Mesenteric fat pad (tissue), 1 donor: ENCODE data around the gene CGNL1. TPM values are rescaled to one million over a fixed set of nuclear protein-coding genes. Genes with fewer than 3 reads are reported as not detected.

Experiments
- DNase-seq: peaks from one replicate; pipeline ENCODE4 v3.0.0-alpha.2; 2020; ENCODE audit warnings: low spot score
- total RNA-seq: library from RNA; stranded (reverse); fragmentation: NEBNext Ultra II Directional; extraction: Animal tissue kit (Norgen Biotek cat#: 25700); gene quantifications from one replicate; pipeline ENCODE4 v1.2.1, GENCODE V29; 2021
- donor health status: DM: yes; HTN: yes; CAD: no.

The CGNL1 gene
- total RNA-seq, 1 donor from 2014 or later = 2.4 TPM

DNA sequence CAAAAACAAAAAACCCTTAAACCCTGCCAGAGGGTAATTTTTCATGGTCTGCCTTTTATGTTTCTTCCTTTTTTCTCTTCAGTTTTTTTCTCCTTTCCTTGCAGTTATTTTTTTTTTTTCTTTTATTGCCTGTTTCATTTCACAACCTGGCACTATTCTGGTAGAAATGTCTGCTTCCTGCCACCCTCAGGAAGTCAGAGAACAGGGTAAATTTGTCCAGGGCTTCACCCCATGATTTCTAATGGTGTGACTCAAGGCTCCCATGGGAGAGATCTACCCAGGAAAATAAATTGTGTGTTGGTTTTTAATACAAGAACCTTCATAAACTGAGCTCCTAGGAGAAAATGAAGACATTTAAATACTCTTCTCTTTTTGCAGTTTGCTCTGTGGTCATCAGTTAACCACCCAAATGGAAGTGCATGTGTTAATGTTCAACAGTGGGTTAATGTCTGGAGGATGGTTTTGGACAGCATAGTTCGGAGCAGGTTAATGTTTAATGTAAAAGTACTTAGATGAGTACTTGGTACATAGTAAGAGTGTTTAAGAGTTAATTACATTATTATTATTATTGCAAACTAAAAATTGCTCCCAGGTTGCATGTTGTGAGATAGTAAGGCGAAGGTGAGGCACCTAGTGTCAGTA, 45.9 kb downstream of the CGNL1 start:
- DNase-seq = no peak

- DNase-seq = no peak
These were observed 47.4 kb downstream of the CGNL1 start for GRCh38 chr15:57423599-57424140.

DNA sequence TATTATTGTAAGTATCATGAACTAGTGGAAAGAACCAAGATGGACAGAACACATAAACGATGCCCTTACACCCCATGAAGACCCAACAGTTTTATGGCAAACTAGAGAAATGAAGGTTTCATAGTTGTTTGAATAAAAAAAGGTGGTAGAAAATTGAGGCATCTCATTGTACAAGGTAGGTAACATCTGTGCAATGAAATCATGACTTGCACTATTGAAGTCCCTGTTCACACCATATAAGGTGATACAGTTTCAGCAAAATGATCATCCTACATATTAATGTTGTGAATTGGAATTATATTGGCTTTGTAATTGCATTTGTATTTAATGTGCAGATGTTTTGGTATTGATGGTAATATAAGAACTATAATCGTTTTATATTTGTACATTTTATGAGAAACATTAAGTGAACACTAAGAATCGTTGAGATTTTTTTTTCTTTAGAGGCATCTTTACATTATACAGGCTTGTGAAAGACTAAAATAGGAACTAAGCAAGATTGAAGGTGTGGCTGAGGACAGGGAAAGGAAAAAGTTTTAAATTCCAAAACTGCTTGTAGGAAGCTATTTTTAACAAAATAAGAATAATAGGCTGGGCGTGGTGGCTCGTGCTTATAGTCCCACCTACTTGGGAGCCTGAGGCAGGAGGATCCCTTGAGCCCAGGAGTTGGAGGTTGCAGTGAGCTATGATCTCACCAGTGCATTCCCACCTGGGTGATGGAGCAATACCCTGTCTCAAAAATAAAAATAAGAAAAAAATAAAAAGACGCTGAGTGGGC, 48.5 kb downstream of the CGNL1 start:
- DNase-seq = no peak

DNA sequence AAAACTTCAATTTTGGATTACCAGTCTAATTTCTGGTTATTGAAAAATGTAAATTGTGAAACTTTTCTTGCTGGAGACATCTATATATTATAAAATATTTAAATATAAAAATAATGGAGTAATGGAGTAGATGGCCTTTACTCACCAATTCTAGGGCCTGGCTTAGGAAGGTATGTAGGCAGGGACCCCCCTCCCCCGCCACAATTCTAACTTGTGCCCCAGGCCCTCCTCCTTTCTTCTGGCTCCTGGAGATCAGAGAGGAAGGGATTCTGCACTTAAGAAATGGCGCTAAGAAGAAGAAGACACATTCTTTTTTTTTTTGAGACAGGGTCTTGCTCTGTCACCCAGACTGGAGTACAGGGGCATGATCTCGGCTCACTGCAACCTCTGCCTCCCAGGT, 49.5 kb downstream of the CGNL1 start:
- DNase-seq = no peak

- DNase-seq = no peak
These were observed 51.1 kb downstream of the CGNL1 start for GRCh38 chr15:57427367-57427821.

DNA sequence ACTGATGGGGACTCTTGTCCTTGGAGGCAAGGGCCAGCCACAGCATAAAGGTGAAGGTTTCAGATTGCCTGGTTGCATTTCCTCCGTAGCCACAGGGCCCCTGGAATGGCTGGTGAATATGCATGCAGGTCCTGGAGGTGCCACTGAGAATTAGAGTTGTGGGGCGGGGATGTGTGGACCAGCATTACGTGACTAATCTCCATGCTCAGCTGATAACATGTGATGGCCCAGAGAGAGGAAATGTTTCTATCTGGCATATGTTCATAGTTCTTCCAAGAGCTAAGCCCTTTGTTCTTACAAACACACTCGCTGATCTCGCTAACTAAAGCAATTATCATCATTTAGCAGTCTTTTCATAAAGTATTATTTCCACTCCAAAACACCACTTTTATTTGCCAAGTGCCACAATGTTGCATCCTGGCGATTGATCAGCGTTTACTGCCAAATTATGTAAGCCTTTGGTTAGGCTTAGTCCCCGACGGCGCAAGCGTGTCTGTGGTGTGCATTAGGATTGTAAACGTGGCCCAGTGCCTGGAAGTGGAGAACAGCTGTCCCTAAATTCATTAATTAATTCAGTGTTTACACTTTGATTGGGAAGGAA, 55.9 kb downstream of the CGNL1 start:
- DNase-seq = no peak

- no peak for DNase-seq
These were observed 59.9 kb downstream of the CGNL1 start for GRCh38 chr15:57436166-57436565.

GRCh38 chr15:57436961-57437360, 60.7 kb downstream of the CGNL1 start:
- no peak for DNase-seq

- no peak for DNase-seq
These were observed 61.3 kb downstream of the CGNL1 start for GRCh38 chr15:57437564-57437963.

GRCh38 chr15:57438166-57438565, 61.9 kb downstream of the CGNL1 start:
- DNase-seq = no peak

DNA sequence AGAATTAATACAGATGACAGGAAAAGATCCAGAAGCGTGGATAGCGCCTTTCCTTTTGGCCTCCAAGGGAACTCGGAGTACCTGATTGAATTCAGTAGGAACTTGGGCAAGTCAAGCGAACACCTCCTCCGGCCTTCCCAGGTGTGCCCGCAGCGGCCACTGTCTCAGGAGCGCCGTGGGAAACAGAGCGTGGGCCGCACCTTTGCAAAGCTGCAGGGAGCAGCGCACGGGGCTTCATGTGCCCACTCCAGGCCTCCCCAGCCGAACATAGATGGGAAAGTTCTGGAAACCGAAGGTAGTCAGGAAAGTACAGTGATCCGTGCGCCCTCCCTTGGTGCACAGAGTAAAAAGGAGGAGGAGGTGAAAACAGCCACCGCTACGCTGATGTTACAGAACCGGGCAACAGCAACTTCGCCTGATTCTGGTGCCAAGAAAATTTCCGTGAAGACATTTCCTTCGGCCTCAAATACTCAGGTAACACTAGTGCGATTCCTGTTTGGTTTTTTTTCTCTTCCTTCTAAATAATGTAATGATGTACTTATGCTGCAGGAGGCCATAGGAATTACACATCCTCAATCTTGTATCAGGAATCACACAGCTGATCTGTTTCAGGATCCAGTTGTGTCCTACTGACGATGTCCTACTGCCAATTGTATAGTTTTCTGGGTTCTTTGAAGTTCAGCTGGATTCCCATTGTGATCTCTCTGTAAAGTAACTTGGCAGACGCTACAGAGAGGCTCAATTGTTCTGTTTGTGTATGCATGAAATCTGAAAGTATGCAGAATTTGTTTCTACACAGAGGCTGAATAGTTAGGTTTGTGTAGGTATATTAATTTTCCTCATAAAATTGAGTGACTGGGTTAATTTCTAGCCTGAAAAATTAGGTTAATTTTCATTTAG, 63.1 kb downstream of the CGNL1 start:
- no peak for DNase-seq

GRCh38 chr15:57440167-57440566, 63.9 kb downstream of the CGNL1 start:
- DNase-seq = no peak

DNA sequence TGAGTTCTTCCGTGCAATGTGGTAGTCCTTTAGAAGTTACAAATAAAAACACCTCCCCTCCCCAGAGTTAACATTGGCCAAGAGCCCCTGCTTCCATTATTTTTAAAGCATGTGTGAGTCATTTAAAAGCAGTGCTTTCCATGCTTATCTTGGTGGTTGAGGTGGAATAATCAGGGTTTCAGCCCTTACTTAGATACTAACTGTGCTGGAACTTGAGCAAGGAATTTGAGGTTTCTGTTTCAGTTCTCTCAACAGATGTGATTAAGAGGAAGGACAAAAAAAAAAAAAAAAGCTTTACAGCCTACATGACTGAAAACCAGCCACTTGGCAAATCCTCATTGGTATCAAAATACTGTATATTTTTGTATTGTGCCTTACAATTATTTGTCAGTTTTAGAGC, 64.5 kb downstream of the CGNL1 start:
- DNase-seq = no peak

- DNase-seq = no peak
These were observed 66.0 kb downstream of the CGNL1 start for GRCh38 chr15:57442335-57442734.

DNA sequence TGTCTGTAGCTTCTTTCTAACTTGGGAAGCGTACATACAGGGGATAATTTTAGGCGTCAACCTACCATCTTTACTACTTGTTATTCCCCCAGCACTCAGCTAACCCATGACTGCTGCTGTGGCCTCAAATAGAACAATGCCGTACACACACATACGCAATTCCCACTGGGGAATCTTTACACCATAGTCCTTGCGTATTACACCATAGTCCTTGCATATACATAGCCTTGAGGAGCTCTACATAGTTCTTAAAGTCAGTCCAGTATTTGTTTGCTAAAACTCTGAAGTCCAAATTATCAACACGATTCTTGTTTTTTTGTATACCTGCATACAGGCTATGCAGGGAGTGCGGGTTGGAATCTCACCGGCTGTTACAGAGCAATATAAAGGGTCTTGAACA, 67.2 kb downstream of the CGNL1 start:
- DNase-seq = no peak

- no peak for DNase-seq
These were observed 68.7 kb downstream of the CGNL1 start for GRCh38 chr15:57444877-57445513.

DNA sequence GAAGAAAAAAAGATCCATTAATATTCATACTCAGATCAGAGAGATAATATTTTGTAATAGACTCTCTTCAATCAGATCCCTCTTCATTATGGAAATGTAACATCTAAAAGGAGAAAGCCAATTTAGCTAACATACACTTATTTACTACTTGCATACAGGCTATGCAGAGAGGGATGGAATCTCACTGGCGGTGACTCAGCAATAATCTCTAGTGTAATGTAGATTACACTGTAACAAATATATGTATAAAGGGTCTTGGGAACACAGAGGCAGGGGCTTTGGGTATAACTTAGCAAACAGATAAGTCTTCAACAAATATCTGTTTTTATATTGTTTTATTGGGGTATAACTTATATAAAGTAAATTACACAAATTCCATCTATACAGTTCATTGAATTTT, 69.6 kb downstream of the CGNL1 start:
- no peak for DNase-seq

DNA sequence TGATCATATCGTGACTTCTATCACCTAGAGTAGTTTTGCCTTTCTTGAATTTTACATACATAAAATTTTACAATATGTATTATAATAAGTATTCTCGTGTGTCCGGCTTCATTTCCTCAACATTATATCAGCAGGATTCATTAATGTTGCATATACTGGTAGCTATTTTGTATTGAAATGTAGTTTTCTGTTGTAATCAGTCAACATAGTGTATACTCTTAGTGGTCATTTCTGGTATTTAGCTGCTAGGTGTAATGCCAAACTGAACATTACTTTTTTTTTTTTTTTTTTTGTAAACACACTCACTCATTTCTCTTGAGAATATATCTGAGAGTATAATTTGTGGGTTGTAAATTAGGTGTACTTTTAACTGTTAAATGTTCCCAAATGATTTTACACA, 70.1 kb downstream of the CGNL1 start:
- no peak for DNase-seq

GRCh38 chr15:57451555-57451954, 75.2 kb downstream of the CGNL1 start:
- DNase-seq = no peak

- no peak for DNase-seq
These were observed 75.9 kb downstream of the CGNL1 start for GRCh38 chr15:57452090-57452754.
